Gastroesophageal sphincter (tissue), 4 donors: Measurements from ENCODE around the gene KCTD8. TPM values are rescaled to one million over a fixed set of nuclear protein-coding genes. Genes with fewer than 3 reads are reported as not detected.

Source experiments
- ATAC-seq: fragments of 150-250 bp; one replicate; pipeline ENCODE4 v1.9.1; 2016; ENCODE audit warnings: mild to moderate bottlenecking, moderate library complexity
- H3K27ac ChIP-seq, 4 donors: fragments of 200-600 bp; sonication (generic) in 3 of 4; 1 replicate in 3 of 4; 2 replicates in 1 of 4; pipeline ENCODE4 v1.5.1; 2016 to 2019
- H3K27me3 ChIP-seq: fragments of 200-600 bp; sonication (generic); one replicate; pipeline ENCODE4 v1.5.1; 2019
- H3K36me3 ChIP-seq, 2 donors: fragments of 200-600 bp; sonication (generic); one replicate each; pipeline ENCODE4 v1.5.1; 2019; ENCODE audit warnings: control low read depth in 1 of 2
- H3K4me1 ChIP-seq, 3 donors: fragments of 200-600 bp; sonication (generic); 1 replicate in 2 of 3; 2 replicates in 1 of 3; pipeline ENCODE4 v1.5.1; 2016 to 2019; ENCODE audit warnings: control low read depth in 2 of 3
- H3K4me3 ChIP-seq, 2 donors: fragments of 200-600 bp; sonication (generic); one replicate each; pipeline ENCODE4 v1.5.1; 2019; ENCODE audit warnings: mild to moderate bottlenecking in 1 of 2, moderate library complexity in 1 of 2
- H3K9me3 ChIP-seq, 3 donors: fragments of 200-600 bp; sonication (generic); one replicate each; pipeline ENCODE4 v1.5.1; 2017 to 2019; ENCODE audit warnings: control low read depth in 2 of 3
- EP300 ChIP-seq: sonication (generic); formaldehyde crosslinking; IDR thresholded peaks from one replicate; pipeline ENCODE4 v1.6.1; 2017; ENCODE audit warnings: antibody characterized with exemption, mild to moderate bottlenecking
- POLR2A ChIP-seq, 2 donors: fragments of 450-650 bp; IDR thresholded peaks; one replicate each; pipeline ENCODE4 v1.6.1; 2017; ENCODE audit warnings: antibody characterized with exemption in 2 of 2, mild to moderate bottlenecking in 2 of 2, moderate library complexity in 1 of 2
- POLR2AphosphoS5 ChIP-seq: sonication (generic); formaldehyde crosslinking; IDR thresholded peaks from one replicate; pipeline ENCODE4 v1.6.1; 2017; ENCODE audit warnings: antibody characterized with exemption
- WGBS, 2 donors: methylation state at CpG; one replicate each; pipeline ENCODE4 v1.1.5; 2018; ENCODE audit warnings: low coverage in 1 of 2; 5-methylcytosine and 5-hydroxymethylcytosine counted together
- total RNA-seq, 4 donors: library from RNA; depleted of rRNA; stranded (reverse); fragments of >200 nt; gene quantifications; one replicate each; pipeline ENCODE4 v1.1.0, GENCODE V29; 2016
- TF ChIP-seq, protein P1 (sequence below), 4 experiments: fragments of 200-600 bp in 2 of 4; fragments of 450-650 bp in 2 of 4; sonication (generic) in 1 of 4; IDR thresholded peaks; one replicate each; pipeline ENCODE4 v1.5.1; 2017 to 2019; ENCODE audit warnings: antibody characterized with exemption in 4 of 4, mild to moderate bottlenecking in 2 of 4, moderate library complexity in 2 of 4

KCTD8 gene
- total RNA-seq, 4 donors from 2014 or later: 0.89 to 4.4 (median 2.4) TPM

- TF ChIP-seq, protein P1, sequence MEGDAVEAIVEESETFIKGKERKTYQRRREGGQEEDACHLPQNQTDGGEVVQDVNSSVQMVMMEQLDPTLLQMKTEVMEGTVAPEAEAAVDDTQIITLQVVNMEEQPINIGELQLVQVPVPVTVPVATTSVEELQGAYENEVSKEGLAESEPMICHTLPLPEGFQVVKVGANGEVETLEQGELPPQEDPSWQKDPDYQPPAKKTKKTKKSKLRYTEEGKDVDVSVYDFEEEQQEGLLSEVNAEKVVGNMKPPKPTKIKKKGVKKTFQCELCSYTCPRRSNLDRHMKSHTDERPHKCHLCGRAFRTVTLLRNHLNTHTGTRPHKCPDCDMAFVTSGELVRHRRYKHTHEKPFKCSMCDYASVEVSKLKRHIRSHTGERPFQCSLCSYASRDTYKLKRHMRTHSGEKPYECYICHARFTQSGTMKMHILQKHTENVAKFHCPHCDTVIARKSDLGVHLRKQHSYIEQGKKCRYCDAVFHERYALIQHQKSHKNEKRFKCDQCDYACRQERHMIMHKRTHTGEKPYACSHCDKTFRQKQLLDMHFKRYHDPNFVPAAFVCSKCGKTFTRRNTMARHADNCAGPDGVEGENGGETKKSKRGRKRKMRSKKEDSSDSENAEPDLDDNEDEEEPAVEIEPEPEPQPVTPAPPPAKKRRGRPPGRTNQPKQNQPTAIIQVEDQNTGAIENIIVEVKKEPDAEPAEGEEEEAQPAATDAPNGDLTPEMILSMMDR (IDR thresholded peaks at IDR 0.05): no peak
- no peak for TF ChIP-seq POLR2A (IDR thresholded peaks at IDR 0.05)
- no peak for TF ChIP-seq POLR2AphosphoS5
- no peak for TF ChIP-seq EP300
- 43 to 50% methylated on average over 1 of the region's 1 CpG for WGBS, 2 donors
- Histone ChIP-seq H3K9me3 (no peaks in the 10 kb centered on the region), H3K36me3 (no peaks in the 10 kb centered on the region), H3K4me3 (no peak overlapping the region), H3K27ac (no peak overlapping the region), H3K27me3 (no peaks in the 10 kb centered on the region), H3K4me1 (no peaks in the 10 kb centered on the region)
- no peak for ATAC-seq
Measured at GRCh38 chr4:44313702-44314101, 134.9 kb downstream of the KCTD8 start.

- ATAC-seq: no peak
- H3K4me3 ChIP-seq: no peak overlapping the region
- H3K36me3 ChIP-seq: no peaks in the 10 kb centered on the region
- 29 to 62% methylated on average over 1 of the region's 1 CpG for WGBS, 2 donors
- H3K27me3 ChIP-seq: no peaks in the 10 kb centered on the region
- TF ChIP-seq, protein P1 (IDR thresholded peaks at IDR 0.05): no peak
- TF ChIP-seq EP300: no peak
- TF ChIP-seq POLR2A (IDR thresholded peaks at IDR 0.05): no peak
- TF ChIP-seq POLR2AphosphoS5: no peak
- peaks cover 0 to 4% (median 0%) of the 10 kb centered on the region in 3 donors for H3K9me3 ChIP-seq
- H3K27ac ChIP-seq: no peak overlapping the region
- H3K4me1 ChIP-seq: no peaks in the 10 kb centered on the region
Measured at GRCh38 chr4:44287505-44287904, 161.1 kb downstream of the KCTD8 start.

- H3K4me3 ChIP-seq: no peak overlapping the region
- no peak overlapping the region for H3K27ac ChIP-seq
- no peaks in the 10 kb centered on the region for H3K4me1 ChIP-seq
- no peaks in the 10 kb centered on the region for H3K27me3 ChIP-seq
- 33 to 38% methylated on average over 1 of the region's 1 CpG for WGBS, 2 donors
- no peaks in the 10 kb centered on the region for H3K9me3 ChIP-seq
- no peak for ATAC-seq
- H3K36me3 ChIP-seq: no peaks in the 10 kb centered on the region
- TF ChIP-seq EP300 (no peak), POLR2A (IDR thresholded peaks at IDR 0.05) (no peak), POLR2AphosphoS5 (no peak)
- TF ChIP-seq, protein P1 (IDR thresholded peaks at IDR 0.05): no peak
Measured at GRCh38 chr4:44279469-44279868, 169.1 kb downstream of the KCTD8 start.

DNA sequence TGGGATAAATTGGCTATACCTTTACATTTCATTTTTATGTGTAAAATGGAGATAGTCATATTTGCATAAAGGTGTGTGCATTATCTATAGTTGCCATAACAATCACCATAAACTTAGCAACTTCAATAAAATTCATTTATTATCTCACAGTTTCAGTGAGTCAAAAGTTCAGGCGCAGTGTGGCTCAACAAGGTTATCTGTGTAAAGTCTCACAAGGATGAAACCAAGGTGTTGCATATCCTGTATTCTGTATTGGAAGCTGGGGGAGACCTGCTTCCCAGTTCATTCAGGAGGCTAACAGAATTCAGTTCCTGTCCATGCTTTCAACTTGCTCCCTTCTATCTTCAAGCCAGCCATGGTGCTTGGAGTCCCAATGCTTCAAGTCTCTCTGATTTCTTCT lies 169.5 kb downstream of the KCTD8 start:
- Histone ChIP-seq H3K4me3 (no peak overlapping the region), H3K36me3 (no peaks in the 10 kb centered on the region), H3K9me3 (no peaks in the 10 kb centered on the region), H3K27ac (no peak overlapping the region), H3K27me3 (no peaks in the 10 kb centered on the region), H3K4me1 (no peaks in the 10 kb centered on the region)
- WGBS, 2 donors: 83 to 91% methylated on average over 1 of the region's 1 CpG
- TF ChIP-seq POLR2A (IDR thresholded peaks at IDR 0.05): no peak
- no peak for TF ChIP-seq POLR2AphosphoS5
- TF ChIP-seq, protein P1 (IDR thresholded peaks at IDR 0.05): no peak
- no peak for TF ChIP-seq EP300
- no peak for ATAC-seq

GRCh38 chr4:44257461-44257860 lies 191.1 kb downstream of the KCTD8 start:
- Histone ChIP-seq H3K36me3 (no peaks in the 10 kb centered on the region), H3K27me3 (no peaks in the 10 kb centered on the region), H3K4me1 (no peaks in the 10 kb centered on the region), H3K9me3 (no peaks in the 10 kb centered on the region), H3K4me3 (no peak overlapping the region), H3K27ac (no peak overlapping the region)
- 72 to 75% methylated on average over 1 to 2 of the region's 2 CpGs for WGBS, 2 donors
- TF ChIP-seq EP300: no peak
- TF ChIP-seq, protein P1 (IDR thresholded peaks at IDR 0.05): no peak
- no peak for TF ChIP-seq POLR2A (IDR thresholded peaks at IDR 0.05)
- no peak for TF ChIP-seq POLR2AphosphoS5
- no peak for ATAC-seq
